Tibial nerve (tissue), 4 donors: Measurements from ENCODE around the gene MRPL34. TPM values are rescaled to one million over a fixed set of nuclear protein-coding genes. Genes with fewer than 3 reads are reported as not detected.

Experiments
- DNase-seq, 2 donors: peaks; one replicate each; pipeline ENCODE4 v3.0.0-alpha.2; 2019; ENCODE audit warnings: low spot score in 2 of 2
- H3K27ac ChIP-seq, 4 donors: fragments of 200-600 bp; sonication (generic) in 3 of 4; one replicate each; pipeline ENCODE4 v1.5.1; 2017 to 2019; ENCODE audit warnings: mild to moderate bottlenecking in 1 of 4
- H3K27me3 ChIP-seq, 2 donors: fragments of 200-600 bp; sonication (generic) in 1 of 2; one replicate each; pipeline versions ENCODE4 v1.5.1 to v1.6.0; 2017 to 2019
- H3K36me3 ChIP-seq, 3 donors: fragments of 200-600 bp; sonication (generic); one replicate each; pipeline ENCODE4 v1.5.1; 2018 to 2019
- H3K4me1 ChIP-seq, 4 donors: fragments of 200-600 bp; sonication (generic) in 3 of 4; one replicate each; pipeline ENCODE4 v1.5.1; 2017 to 2019
- H3K4me3 ChIP-seq, 4 donors: fragments of 200-600 bp; sonication (generic) in 3 of 4; one replicate each; pipeline ENCODE4 v1.5.1; 2017 to 2019; ENCODE audit warnings: mild to moderate bottlenecking in 1 of 4, moderate library complexity in 1 of 4
- H3K9me3 ChIP-seq, 4 donors: fragments of 200-600 bp; sonication (generic) in 3 of 4; one replicate each; pipeline ENCODE4 v1.5.1; 2017 to 2019
- EP300 ChIP-seq, 2 donors: sonication (generic); formaldehyde crosslinking; IDR thresholded peaks; one replicate each; pipeline ENCODE4 v1.6.1; 2017; ENCODE audit warnings: antibody characterized with exemption in 2 of 2, mild to moderate bottlenecking in 1 of 2
- POLR2A ChIP-seq, 2 donors: fragments of 450-650 bp; IDR thresholded peaks; one replicate each; pipeline ENCODE4 v1.6.1; 2017; ENCODE audit warnings: antibody characterized with exemption in 2 of 2, mild to moderate bottlenecking in 2 of 2, moderate library complexity in 2 of 2
- WGBS, 2 donors: methylation state at CpG; one replicate each; pipeline ENCODE4 v1.1.5; 2018; 5-methylcytosine and 5-hydroxymethylcytosine counted together
- total RNA-seq, 4 donors: library from RNA; depleted of rRNA; stranded (reverse); fragments of >200 nt; gene quantifications; one replicate each; pipeline ENCODE4 v1.1.0, GENCODE V29; 2016
- TF ChIP-seq, protein P1 (sequence below), 5 experiments: fragments of 200-600 bp in 3 of 5; fragments of 450-650 bp in 2 of 5; sonication (generic) in 3 of 5; IDR thresholded peaks; one replicate each; pipeline ENCODE4 v1.5.1; 2016 to 2019; ENCODE audit warnings: antibody characterized with exemption in 5 of 5, mild to moderate bottlenecking in 3 of 5, moderate library complexity in 2 of 5

The MRPL34 gene
- total RNA-seq, 4 donors from 2014 or later, result 143 to 187 (median 175) TPM

DNA sequence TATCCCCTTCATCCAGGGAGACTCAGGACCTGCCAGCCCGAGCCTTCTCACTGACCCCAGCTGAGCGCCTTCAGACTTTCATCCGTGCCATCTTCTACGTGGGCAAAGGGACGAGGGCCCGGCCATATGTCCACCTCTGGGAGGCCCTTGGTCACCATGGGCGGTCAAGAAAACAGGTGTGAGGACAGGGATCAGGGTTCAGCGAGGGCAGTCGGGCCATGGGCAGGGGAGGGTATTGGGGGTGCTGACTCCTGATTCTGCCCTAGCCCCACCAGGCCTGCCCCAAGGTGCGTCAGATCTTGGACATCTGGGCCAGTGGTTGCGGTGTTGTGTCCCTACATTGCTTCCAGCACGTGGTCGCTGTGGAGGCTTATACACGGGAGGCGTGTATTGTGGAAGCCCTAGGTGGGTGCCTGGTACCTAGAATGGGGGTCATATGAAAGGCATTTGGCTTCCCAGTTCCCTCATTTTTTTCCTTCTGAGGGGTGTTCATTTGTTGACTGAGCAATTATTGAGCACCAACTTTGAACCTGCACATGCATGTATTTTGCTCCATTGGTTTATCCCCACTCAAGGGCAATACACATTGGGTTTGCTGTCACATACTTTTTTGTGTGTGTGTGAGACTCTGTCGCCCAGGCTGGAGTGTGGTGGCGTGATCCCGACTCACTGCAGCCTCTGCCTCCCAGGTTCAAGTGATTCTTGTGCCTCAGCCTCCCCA, 20.1 kb upstream of the MRPL34 start:
- H3K4me3 ChIP-seq, result no peak overlapping the region
- no peaks in the 10 kb centered on the region for H3K9me3 ChIP-seq
- H3K27me3 ChIP-seq, result peaks cover 0 to 25% of the 10 kb centered on the region in 2 donors
- H3K36me3 ChIP-seq, result peaks cover 0 to 20% (median 0%) of the 10 kb centered on the region in 3 donors
- peaks cover 0 to 24% (median 12%) of the 10 kb centered on the region in 4 donors for H3K4me1 ChIP-seq
- WGBS, 2 donors, result 88 to 92% methylated on average over 16 of the region's 18 CpGs
- TF ChIP-seq POLR2A (IDR thresholded peaks at IDR 0.05) (no peak), EP300 (IDR thresholded peaks at IDR 0.05) (no peak)
- TF ChIP-seq, protein P1, sequence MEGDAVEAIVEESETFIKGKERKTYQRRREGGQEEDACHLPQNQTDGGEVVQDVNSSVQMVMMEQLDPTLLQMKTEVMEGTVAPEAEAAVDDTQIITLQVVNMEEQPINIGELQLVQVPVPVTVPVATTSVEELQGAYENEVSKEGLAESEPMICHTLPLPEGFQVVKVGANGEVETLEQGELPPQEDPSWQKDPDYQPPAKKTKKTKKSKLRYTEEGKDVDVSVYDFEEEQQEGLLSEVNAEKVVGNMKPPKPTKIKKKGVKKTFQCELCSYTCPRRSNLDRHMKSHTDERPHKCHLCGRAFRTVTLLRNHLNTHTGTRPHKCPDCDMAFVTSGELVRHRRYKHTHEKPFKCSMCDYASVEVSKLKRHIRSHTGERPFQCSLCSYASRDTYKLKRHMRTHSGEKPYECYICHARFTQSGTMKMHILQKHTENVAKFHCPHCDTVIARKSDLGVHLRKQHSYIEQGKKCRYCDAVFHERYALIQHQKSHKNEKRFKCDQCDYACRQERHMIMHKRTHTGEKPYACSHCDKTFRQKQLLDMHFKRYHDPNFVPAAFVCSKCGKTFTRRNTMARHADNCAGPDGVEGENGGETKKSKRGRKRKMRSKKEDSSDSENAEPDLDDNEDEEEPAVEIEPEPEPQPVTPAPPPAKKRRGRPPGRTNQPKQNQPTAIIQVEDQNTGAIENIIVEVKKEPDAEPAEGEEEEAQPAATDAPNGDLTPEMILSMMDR (IDR thresholded peaks at IDR 0.05), result no peak
- DNase-seq, result no peak
- H3K27ac ChIP-seq, result no peak overlapping the region

DNA sequence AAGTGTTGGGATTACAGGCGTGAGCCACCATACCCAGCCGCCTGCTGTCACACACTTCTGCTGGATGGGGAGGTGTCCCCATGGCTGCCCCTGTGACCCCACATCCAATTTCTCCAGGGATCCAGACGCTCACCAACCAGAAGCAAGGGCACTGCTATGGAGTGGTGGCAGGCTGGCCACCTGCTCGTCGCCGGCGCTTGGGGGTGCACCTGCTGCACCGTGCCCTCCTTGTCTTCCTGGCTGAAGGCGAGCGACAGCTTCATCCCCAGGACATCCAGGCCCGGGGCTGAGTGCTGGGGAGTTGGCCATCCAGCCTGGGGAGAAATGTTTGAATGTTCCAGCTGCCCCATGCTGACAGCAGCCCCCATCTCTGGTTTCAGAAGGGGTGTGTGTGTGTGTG, 19.4 kb upstream of the MRPL34 start:
- TF ChIP-seq POLR2A (IDR thresholded peaks at IDR 0.05) (no peak), EP300 (IDR thresholded peaks at IDR 0.05) (no peak)
- TF ChIP-seq, protein P1 (IDR thresholded peaks at IDR 0.05), result no peak
- no peaks in the 10 kb centered on the region for H3K9me3 ChIP-seq
- DNase-seq, result no peak
- peaks cover 0 to 22% of the 10 kb centered on the region in 2 donors for H3K27me3 ChIP-seq
- H3K27ac ChIP-seq, result no peak overlapping the region
- H3K36me3 ChIP-seq, result peaks cover 0 to 20% (median 0%) of the 10 kb centered on the region in 3 donors
- no peak overlapping the region for H3K4me3 ChIP-seq
- 89 to 91% methylated on average over 8 to 11 of the region's 11 CpGs for WGBS, 2 donors
- H3K4me1 ChIP-seq, result peaks cover 0 to 24% (median 12%) of the 10 kb centered on the region in 4 donors

DNA sequence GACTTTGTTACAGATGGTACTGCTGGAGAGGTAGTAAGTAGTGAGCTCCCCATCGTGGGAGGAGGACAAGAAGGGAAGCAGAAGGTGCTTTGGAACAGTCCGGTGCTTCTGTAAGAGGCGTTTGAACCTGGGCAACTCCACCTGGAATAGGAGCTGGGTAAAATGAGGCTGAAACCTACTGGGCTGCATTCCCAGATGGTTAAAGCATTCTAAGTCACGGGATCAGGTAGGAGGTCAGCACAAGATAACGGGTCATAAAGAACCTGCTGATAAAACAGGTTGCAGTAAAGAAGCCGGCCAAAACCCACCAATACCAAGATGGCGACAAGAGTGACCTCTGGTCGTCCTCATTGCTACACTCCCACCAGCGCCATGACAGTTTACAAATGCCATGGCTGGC, 18.9 kb upstream of the MRPL34 start:
- no peak for TF ChIP-seq POLR2A (IDR thresholded peaks at IDR 0.05)
- TF ChIP-seq, protein P1 (IDR thresholded peaks at IDR 0.05), result no peak
- TF ChIP-seq EP300 (IDR thresholded peaks at IDR 0.05), result no peak
- Histone ChIP-seq H3K4me3 (no peak overlapping the region), H3K36me3 (peaks cover 0 to 20% (median 0%) of the 10 kb centered on the region in 3 donors), H3K9me3 (no peaks in the 10 kb centered on the region), H3K4me1 (peaks cover 0 to 19% (median 8%) of the 10 kb centered on the region in 4 donors), H3K27ac (no peak overlapping the region), H3K27me3 (peaks cover 0 to 17% of the 10 kb centered on the region in 2 donors)
- DNase-seq, result no peak
- 87 to 90% methylated on average over 9 of the region's 9 CpGs for WGBS, 2 donors

DNA sequence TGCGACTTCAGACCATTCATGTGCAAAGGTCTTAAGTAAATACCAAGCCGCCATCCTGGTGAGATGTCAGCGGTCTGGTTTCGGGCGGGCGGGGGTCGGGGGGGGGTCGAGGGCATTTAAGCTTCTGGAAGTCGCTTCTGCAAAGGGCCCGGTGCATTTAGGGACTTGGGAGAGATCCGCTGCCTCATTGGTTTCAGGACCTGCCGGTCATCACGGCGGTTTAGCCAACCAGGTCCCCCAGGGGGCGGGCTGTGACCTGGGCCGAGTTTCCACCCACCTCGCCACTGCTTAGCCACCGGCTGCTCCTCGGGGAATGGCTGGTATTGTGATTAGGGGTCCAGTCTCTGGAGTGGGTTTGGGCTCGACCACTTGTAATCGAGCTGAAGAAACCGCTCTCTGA, 16.2 kb upstream of the MRPL34 start:
- TF ChIP-seq, protein P1 (IDR thresholded peaks at IDR 0.05), result no peak
- TF ChIP-seq EP300 (IDR thresholded peaks at IDR 0.05) (no peak), POLR2A (IDR thresholded peaks at IDR 0.05) (no peak)
- Histone ChIP-seq H3K27me3 (no peaks in the 10 kb centered on the region), H3K27ac (no peak overlapping the region), H3K4me1 (peaks cover 0 to 22% (median 7%) of the 10 kb centered on the region in 4 donors), H3K9me3 (no peaks in the 10 kb centered on the region), H3K36me3 (peaks cover 0 to 20% (median 0%) of the 10 kb centered on the region in 3 donors), H3K4me3 (no peak overlapping the region)
- DNase-seq, result no peak
- 13 to 15% methylated on average over 18 to 22 of the region's 22 CpGs for WGBS, 2 donors
